NCI-H446 (cell line): ENCODE results near the gene TNFSF15.

Source experiments
- DNase-seq, 2 experiments: peaks; one replicate each; lab custom pipeline; 2025; lab: John Stamatoyannopoulos, UW

The TNFSF15 gene

DNA sequence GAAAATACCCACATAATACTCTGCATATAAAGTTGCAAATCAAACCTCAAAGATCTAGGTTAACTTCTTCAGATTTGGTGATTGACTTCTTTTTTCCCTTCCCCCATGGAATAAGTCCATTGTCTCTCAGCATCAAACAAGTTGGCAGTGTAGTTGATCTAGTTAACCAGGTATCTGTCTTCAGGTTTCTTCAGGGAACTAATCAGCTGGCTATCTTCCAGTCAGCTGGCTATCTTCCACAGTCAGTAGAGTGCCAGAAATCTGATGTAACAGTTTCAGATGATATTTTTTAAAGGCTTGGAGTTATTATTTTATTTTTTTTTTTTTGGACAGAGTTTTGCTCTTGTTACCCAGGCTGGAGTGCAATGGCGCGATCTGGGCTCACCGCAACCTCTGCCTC is 16.8 kb downstream of the TNFSF15 start:
- no peak for DNase-seq

DNA sequence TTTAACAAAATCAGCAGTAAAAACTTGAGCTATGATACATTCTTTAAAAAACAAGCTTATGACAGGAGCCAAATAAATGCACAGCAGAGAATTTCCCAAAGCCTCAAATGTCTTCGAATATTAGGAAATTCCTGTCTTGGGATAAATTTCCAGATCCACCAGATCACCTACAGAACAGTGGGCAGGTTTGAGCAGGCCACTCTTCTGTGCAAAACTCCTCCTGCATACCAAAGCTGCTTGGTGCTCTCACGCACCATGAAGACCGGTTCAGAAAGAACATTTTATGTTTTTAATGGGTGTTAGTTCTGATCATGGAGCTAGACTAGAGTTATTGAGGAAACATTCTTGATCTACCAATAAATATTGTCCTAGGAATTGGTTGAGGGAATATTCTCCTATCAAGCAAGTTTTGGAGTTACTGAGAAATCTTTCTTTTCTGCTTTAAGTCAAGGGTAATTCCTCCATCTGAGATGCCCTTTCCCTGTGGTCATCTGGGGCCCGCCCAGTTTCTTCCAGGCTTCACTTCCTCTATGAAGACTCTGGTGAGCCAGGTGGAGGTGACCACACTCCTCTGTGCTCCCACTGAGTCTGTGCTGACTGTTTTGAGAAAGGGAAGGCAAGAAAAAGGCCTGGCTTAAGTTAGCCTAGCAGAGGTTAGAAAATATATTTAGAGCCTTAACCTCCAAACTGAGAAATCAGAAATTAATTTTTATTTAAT is 17.9 kb downstream of the TNFSF15 start:
- DNase-seq: no peak

DNA sequence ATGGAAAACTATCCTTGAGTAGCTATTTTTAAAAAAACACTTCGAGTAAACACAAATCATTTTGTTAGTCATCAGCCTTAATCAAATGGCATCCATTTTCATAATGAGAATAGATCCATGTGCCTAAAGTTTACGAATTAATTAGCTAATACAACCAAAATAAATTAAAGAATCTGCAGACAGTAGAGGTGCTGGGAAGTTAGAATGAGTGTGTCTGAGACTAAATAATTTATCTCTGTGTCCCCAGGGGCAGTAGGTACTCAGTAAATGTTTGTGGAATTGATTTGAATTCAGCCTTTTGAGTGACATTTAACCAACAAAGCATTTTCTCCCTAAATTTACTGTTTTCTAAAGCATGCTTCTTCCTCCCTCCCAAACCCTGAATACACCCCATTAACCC is 18.6 kb downstream of the TNFSF15 start:
- DNase-seq: no peak

DNA sequence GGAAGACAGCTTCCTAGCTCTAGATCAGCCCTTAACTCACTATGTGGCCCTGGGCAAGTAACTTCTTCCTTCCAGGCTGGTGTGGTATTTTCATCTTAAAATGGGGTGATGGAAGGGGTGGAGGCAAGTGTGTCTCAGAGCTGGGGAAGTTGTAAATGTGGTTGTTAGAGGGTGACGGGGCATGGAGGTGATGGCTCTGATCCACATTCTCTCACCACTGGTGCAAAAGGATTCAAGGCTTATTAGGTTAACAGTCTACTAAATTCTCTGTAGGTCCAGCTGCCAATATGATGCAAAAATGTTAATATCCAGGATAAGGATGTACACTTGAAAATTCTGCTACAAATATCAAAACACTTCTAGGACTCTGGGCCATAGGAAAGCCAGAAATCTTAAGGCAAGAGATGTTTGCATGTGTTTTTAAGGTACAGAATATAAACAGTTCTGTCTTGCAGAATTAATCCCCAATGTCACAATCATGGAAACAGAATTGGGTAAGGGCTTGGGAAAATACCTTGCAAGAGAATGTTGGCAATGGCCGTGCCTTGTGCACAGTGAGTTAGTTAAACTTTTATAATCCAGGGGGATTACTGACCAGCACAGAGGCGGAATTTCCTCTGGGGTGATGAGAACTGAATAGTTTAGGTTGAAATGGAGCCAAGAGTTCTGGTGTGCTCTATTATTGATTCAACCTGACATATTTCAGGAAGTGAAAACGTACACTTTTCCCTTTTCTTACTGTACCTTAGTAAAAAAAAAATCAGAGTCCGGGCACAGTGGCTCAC is 19.8 kb downstream of the TNFSF15 start:
- no peak for DNase-seq

DNA sequence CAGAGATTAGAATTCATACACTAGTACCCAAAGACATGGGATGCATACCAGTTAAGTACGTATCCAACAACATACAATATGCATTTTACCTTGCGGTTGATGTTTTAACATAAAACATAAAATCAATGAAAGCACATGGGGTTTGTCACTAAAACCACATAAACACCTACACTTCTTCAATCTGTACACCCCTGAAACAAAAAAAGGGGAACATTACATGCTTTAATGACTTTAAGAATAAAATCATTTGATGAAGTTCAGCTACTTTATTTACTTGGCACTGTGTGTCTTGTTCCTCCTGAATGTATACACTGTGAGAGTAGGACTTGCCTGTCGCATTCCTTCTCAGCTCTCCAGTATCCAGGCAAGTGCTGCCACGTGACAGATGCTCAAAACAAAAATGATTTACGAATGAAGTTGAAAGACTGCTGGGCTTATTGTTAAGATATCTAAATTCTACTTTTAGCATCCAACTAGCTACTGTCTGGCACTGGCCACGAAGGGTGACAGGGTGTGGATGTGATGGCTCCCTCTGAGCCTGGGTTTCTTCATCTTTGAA is 21.0 kb downstream of the TNFSF15 start:
- DNase-seq: no peak

DNA sequence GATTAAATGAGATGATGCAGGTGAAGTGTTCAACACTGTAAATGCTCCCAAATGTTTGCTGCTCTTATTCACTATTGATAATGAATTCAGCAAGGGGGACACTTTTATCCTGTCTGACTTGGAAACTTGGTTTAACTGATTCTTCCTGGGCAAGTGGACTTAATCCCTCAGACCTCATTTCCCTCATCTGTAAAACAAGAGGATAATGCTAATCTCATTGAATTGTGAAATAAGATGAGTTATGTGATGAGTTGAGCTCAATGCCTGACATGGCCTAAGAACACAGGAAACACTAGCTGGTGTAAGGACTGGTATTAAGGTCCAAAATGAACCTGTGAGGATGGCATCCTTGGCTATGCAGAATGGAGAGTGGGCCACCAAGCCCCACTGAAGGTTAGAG is 23.3 kb downstream of the TNFSF15 start:
- DNase-seq: no peak

DNA sequence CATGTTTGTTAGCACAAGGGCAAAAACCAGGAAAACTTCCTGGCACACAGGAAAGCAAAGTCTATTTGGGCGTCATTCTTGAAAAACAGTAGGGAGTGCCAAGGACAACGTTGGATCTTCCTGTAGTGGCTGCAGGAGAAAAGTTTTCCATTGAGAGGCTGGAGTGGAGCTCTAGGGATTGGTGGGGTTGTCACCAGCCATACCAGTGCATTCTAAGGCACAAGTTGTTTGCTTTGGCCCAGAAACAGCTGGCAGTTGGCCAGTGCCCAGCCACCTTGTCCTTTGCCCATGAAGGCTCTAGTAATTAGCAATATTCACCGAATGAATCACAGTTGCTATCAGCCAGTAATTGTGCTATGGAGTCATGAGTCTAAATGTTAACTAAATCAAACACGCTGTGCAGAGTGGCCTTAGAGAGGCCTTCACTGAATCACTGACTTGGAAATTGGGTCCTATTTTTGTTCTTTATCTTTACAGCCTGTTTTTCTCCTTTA is 26.4 kb downstream of the TNFSF15 start:
- DNase-seq: peak in 1 of 2 experiments; percentile 28

DNA sequence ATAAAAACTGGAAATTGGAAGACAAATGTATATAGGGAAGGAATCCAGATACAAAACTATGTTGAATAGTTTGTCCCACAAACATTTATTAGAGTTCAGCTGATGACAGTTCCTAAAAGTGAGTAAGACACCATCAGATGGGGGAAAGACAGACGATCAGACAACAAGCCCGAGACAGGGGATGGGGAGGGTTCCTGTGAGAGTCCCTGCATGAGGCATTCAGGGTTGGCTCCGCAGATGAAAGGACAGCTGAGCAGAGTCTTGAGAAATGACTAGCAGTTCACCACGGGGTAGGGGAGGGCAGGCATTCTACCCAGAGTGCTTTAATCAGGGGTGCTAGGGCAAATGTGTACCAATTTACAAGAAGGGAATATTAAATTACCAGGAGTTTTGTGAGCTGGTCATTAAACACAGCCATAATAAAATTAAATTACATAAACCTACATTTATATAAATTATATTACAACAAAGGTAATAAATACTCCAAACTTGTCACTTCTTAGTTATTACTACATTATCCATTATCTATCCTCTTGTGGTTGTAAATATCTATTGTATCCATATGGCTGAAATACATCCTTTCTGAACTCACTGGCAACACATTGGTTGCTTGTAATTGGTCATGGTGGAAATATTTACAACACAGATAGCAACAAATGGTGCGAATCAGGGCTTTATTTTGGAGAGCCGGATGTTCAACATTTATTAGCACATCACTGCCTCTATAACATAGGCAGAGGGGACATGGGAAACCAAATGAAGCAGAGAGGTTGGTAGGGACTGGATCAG is 27.8 kb downstream of the TNFSF15 start:
- no peak for DNase-seq

DNA sequence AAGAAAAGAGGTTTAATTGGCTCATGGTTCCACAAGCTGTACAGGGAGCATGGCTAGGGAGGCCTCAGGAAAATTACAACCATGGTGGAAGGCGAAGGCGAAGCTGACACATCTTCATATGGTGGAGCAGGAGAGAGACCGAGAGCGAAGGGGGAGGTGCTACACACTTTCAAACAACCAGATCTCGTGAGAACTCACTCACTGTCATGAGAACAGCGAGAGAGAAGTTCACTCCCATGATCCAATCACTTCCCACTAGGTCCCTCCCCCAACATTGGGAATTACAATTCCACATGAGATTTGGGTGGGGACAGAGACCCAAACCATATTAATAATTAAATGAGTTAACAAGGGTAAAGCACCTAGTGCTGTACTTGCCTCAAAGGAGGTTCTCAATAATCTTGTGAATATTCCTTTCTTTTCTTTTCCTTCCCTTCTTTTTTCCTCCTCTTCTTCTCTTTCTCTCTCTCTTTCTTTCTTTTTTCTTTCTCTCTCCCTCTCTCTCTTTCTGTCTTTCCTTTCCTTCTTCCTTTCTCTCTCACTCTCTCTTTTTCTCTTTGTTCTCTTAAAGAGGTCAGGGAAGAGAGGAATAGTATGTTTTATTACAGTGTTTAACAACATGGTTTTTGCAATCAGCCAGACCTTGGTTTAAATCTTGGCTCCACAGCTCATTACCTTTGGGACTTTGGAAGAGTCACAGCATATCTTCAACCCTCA is 29.0 kb downstream of the TNFSF15 start:
- DNase-seq: no peak

DNA sequence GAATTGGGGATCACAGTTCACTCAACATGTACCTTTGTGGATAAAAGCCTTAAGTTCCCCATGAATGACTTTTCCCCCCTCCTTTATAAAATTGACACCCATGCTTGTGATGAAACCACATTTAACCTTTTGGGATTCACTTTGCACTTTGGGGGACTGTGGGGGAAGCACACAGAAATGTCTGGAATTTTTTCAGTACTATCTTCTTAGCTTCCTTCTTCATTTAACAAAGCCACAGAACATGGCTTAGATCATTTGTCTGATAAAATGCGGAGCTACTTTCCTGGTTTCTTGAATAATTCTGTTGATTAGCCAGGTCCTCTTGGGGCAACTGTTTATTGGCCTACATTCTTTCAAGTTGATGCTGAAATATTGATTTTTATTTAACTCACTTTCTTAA is 29.9 kb downstream of the TNFSF15 start:
- DNase-seq: no peak

DNA sequence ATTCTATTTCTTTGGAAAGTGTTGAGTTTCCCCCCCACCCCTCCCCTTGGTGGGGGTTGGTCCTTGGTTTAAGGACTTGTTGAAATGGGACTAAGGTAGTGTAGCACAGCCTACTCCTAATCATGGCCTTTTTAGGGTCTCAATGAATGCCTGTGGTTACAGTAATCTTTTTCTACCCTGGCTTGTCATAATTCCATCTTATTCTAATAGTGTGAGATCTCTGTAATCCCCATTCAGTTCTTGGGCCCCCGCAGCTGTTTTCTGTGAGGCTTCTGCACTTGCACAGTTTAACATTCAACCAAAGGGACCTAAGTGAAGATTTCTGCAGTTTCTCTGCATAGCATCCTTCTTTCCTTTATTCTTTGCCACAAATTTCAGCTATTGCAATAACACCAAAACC is 30.7 kb downstream of the TNFSF15 start:
- DNase-seq: no peak

DNA sequence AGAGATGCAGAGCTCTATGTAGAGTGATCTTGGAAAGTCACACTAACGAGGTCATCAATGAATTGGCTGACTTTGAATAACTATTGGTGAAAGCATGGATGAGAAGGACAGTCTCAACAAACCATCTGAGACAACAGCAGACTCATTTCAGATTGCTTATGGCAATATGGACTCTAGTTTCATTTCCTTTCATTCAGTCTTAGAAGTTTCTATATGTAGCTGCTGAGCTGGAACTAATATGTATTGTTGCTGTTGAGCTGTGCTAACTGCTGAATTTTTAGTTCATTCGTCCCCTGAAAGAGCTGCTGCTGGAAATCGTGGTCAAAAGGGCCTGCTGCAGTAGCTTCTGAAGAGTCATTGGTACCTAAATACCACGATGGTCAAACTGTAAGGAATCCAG is 31.3 kb downstream of the TNFSF15 start:
- no peak for DNase-seq

DNA sequence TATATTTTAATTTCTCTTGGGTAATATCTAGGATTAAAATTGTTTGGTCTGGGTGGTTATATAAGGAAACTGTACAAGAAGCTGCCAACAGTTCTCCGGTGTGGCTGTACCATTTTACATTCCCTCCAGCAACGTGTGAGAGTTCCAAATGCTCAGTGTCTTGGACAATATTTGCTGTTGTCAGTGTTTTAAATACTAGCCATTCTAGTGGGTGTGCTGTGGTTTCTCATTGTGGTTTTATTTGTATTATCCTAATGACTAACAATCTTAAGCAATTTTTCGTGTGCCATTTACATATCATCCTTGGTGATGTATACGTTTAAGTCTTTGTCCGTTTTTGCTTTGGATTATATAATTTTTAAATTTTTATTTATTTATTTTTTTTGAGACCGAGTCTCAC is 34.0 kb downstream of the TNFSF15 start:
- DNase-seq: no peak

DNA sequence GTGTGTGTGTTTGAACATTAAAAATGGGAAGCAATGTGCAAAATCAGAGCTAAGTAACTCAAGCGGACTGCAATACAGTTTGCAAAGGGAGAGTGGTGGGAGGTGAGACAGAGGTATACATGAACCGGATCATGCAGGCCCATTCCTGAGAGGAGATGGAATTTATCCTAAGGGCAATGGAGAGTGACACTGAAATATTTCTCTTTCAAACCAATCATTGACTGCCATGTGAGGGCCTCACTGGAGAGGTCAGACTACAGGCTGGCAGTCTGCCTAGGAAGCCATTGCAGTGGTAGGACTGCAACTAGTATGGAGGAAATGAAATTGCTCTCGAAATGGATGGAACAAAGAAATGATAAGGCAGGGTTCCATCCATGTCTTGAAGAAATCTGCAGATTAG is 34.8 kb downstream of the TNFSF15 start:
- DNase-seq: no peak

DNA sequence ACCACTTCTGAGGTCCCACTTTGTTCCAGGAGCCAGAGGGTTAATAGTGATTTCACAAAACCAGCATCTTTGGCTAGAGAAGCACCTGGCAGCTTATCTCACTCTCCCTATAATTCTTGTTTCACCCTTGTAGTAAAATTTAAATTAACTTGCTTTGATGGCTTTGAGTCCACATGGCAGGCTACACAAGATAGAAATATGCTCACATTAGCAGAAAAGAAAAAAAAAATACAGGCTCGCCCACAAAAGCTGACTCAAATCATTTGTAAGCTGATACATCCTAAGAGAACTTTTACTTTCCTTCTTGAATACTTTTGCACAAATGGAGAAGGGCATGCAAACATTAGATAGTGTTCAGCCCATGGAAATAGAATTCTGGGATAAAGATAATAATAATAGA is 36.2 kb downstream of the TNFSF15 start:
- no peak for DNase-seq

DNA sequence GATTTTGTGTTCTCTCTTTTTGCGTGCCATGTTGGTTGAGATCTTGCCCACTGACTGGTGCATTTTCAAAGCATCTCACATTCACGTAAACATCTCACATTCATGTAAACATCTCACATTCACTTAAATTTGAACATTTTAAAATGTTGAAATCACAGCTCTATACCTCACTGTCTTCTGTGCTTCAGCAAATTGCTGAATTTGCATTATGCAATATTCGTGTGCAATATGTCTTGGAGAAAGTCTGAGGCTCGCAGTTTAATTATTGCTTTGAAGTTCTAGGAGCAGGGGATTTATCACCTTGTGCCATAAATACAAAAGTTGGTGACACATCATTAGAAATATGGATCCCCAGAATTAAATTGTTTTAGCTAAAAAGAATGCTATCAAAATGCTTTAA is 42.6 kb downstream of the TNFSF15 start:
- no peak for DNase-seq

DNA sequence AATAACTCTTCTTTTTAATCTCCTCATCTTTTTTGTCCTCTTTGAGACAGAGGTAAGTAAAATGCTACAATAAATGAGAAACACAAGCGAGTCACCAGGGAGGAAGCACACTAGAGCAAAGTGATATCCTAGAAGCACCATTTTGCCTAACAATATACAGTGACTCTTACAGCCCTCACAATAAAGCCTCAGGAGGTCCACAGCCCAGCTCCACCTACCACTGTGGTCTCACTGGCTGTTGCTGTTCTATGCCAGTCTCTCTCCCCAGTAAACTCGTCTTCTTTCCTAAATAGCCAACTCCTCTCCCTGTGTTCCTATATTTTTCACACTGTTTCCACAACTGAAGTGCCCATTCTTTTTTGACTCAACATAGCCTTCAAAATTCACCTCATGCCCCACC is 44.3 kb downstream of the TNFSF15 start:
- no peak for DNase-seq

DNA sequence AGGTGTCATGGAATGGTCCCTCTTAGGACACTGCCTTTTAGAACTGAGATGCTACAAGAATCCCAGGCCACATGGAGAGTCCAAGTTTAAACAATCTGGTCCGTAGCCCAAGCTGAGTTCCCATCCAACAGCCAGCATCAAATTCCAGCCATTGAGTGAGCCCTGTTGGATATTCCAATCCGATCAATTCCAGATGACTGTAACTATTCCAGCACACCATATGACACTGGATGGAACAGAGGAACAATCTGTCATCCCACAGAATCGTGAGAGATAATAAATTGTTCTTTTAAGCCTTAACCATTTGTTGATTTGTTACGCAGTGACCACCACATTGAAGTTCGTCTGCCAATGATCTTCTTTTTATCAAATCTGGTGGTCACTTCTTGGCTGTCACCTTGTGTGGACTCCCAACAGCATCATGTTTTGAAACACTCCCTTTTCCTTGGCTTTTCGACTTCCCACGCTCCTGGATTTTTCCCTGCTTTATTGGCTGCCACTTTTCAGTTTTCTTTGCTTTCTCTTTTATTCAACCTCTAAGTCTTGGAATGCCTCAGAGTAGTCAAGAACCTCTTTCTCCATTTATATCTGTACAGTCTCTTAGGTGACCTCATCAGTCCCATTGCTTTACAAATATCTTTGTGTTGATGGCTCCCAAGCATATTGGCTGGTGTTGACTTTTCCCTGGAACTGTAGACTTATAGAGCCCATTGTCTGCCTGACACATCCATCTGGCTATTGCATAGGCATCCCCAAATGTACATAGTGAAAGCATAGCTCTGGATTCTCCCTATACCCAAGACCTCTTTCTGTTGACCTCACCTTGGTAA is 46.1 kb downstream of the TNFSF15 start:
- no peak for DNase-seq

DNA sequence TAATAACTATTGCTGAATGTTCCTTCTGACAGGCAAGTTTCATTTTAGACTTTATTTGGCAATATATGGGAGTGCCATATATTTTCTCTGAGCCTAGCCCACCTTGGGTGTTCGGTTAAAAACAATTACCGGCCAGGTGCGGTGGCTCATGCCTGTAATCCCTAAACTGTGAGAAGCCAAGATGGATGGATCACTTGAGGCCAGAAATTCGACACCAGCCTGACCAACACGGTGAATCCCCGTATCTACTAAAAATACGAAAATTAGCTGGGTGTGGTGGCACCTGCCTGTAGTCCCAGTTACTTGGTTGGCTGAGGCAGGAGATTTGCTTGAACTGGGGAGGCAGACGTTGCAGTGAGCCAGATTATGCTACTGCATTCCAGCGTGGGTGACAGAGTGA is 47.9 kb downstream of the TNFSF15 start:
- no peak for DNase-seq

DNA sequence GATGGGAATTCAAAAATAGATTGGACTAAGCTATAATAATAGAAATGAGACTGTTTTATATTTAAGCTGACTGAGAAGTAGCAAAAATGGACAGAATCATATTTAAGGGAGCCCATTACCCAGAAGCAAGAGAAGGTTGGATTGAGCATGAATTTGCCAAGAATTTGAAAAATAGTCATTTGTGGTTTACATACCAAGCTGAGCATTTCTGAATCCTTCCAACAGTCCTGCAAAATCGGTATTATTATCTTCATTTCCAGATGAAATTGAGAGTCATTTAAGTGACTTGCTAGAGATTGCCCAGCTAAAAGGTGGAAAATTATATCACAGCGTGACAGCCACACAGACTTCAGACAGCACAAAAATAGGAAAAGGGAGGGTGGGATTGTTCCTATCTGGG is 48.4 kb downstream of the TNFSF15 start:
- no peak for DNase-seq

DNA sequence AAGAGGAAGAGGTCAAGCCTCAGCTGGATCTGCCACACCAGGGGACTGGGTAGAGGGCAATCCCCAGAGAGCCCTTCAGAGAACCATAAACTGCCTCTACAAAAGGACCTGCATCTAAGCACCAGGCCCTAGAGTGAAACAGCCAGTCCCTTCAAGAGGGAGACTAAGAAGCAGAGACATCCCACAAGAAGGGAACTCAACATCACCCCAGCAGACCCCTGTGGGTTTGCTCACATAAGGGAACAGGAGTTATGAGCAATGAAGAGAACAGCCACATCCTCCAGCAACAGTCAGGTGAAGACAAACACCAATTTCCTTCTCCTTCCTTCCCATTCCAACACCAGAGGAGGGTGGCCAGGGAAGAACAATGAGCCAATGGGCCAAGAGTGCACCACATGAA is 48.9 kb downstream of the TNFSF15 start:
- no peak for DNase-seq
